IMR-90 (cell line): ENCODE results near the gene ZCCHC7. TPM values are rescaled to one million over a fixed set of nuclear protein-coding genes. Genes with fewer than 3 reads are reported as not detected.

ENCODE experiments used
- ATAC-seq: fragments of 200-7000 bp; cut with Tn5 transposase; 2 replicates; pipeline ENCODE4 v1.9.1; 2020; ENCODE audit warnings: low read depth, mild to moderate bottlenecking, moderate library complexity
- BruUV-seq: library from RNA; stranded (reverse); fragments of 400-500 nt; replicated peaks from 2 replicates; lab custom pipeline; 2021; lab: Mats Ljungman, UMichigan
- CTCF ChIA-PET: fragments of 300-600 bp; formaldehyde crosslinking; extraction: SDS; loops from one replicate; lab custom pipeline; 2021; ENCODE audit warnings: antibody characterized with exemption; lab: Yijun Ruan, JAX
- POLR2A ChIA-PET: fragments of 300-600 bp; sonication (Branson Sonifier 250); formaldehyde crosslinking; loops from one replicate; lab custom pipeline; 2022; ENCODE audit warnings: antibody characterized with exemption; ENCODE audit not compliant: unreplicated experiment; lab: Charles Lee
- DNase-seq: peaks from one replicate; pipeline ENCODE4 v3.0.0; 2013
- H2AFZ ChIP-seq: replicated peaks from 2 replicates; pipeline ENCODE3; 2013; ENCODE audit warnings: low read length, mild to moderate bottlenecking; ENCODE audit not compliant: poor library complexity
- H2AK5ac ChIP-seq: 2 replicates; pipeline ENCODE4 v1.6.1; 2013; ENCODE audit warnings: low read depth, low read length, inconsistent platforms
- H2AK9ac ChIP-seq: replicated peaks from 2 replicates; pipeline ENCODE3; 2013; ENCODE audit warnings: mild to moderate bottlenecking, low read depth, low read length, moderate library complexity; ENCODE audit not compliant: poor library complexity
- H2BK120ac ChIP-seq: 2 replicates; pipeline ENCODE4 v1.6.1; 2013; ENCODE audit warnings: low read depth, low read length, inconsistent platforms
- H2BK15ac ChIP-seq: 3 replicates; pipeline ENCODE4 v1.6.1; 2013; ENCODE audit warnings: low read depth, low read length, inconsistent platforms
- H2BK20ac ChIP-seq: 2 replicates; pipeline ENCODE4 v1.6.1; 2013; ENCODE audit warnings: low read depth, mild to moderate bottlenecking, inconsistent platforms, low read length, moderate library complexity
- H2BK5ac ChIP-seq: 2 replicates; pipeline ENCODE4 v1.6.1; 2013; ENCODE audit warnings: mild to moderate bottlenecking, low read depth, low read length, inconsistent platforms; ENCODE audit not compliant: poor library complexity, severe bottlenecking
- H3K14ac ChIP-seq: replicated peaks from 2 replicates; pipeline ENCODE4 v1.6.1; 2013; ENCODE audit warnings: low read depth, low read length, inconsistent platforms
- H3K18ac ChIP-seq: 2 replicates; pipeline ENCODE4 v1.6.1; 2013; ENCODE audit warnings: low read depth, low read length, control low read depth
- H3K23ac ChIP-seq: 2 replicates; pipeline ENCODE4 v1.6.1; 2013; ENCODE audit warnings: low read depth, low read length, inconsistent platforms
- H3K27ac ChIP-seq: 2 replicates; pipeline ENCODE4 v1.5.1; 2013; ENCODE audit warnings: mild to moderate bottlenecking, control low read depth, low read length; ENCODE audit not compliant: insufficient read depth
- H3K27me3 ChIP-seq: 2 replicates; pipeline ENCODE4 v1.6.1; 2013; ENCODE audit warnings: low read length; ENCODE audit not compliant: control insufficient read depth, insufficient read depth
- H3K36me3 ChIP-seq: 2 replicates; pipeline ENCODE4 v1.6.1; 2013; ENCODE audit warnings: low read length, mixed read lengths; ENCODE audit not compliant: control insufficient read depth, insufficient read depth
- H3K4ac ChIP-seq: 2 replicates; pipeline ENCODE4 v1.6.1; 2013; ENCODE audit warnings: low read depth, low read length, inconsistent platforms
- H3K4me1 ChIP-seq: 2 replicates; pipeline ENCODE4 v1.6.1; 2013; ENCODE audit warnings: low read length, mixed read lengths; ENCODE audit not compliant: control insufficient read depth, insufficient read depth
- H3K4me2 ChIP-seq: 2 replicates; pipeline ENCODE4 v1.6.1; 2013; ENCODE audit warnings: low read depth, mild to moderate bottlenecking, control low read depth, low read length, moderate library complexity
- H3K4me3 ChIP-seq: 2 replicates; pipeline ENCODE4 v1.5.1; 2013; ENCODE audit warnings: low read depth, mild to moderate bottlenecking, control low read depth, low read length, moderate library complexity; ENCODE audit not compliant: insufficient read depth
- H3K56ac ChIP-seq: 2 replicates; pipeline ENCODE4 v1.6.1; 2013; ENCODE audit warnings: low read length, inconsistent platforms; ENCODE audit not compliant: insufficient read depth; ENCODE audit errors: extremely low read depth
- H3K79me1 ChIP-seq, 2 experiments: 2 replicates each; pipeline ENCODE4 v1.6.1; 2013; ENCODE audit warnings: low read length in 2 of 2, inconsistent platforms in 1 of 2, low read depth in 1 of 2
- H3K9ac ChIP-seq: 2 replicates; pipeline ENCODE4 v1.6.1; 2013; ENCODE audit warnings: low read depth, low read length, control low read depth
- H3K9me1 ChIP-seq: 2 replicates; pipeline ENCODE4 v1.6.1; 2013; ENCODE audit warnings: low read length, inconsistent platforms; ENCODE audit not compliant: insufficient read depth
- H3K9me3 ChIP-seq: 2 replicates; pipeline ENCODE4 v1.6.1; 2013; ENCODE audit warnings: low read length; ENCODE audit not compliant: control insufficient read depth, insufficient read depth
- H4K20me1 ChIP-seq: 2 replicates; pipeline ENCODE4 v1.6.1; 2013; ENCODE audit warnings: low read length, inconsistent platforms; ENCODE audit not compliant: insufficient read depth
- H4K5ac ChIP-seq: 2 replicates; pipeline ENCODE4 v1.6.1; 2013; ENCODE audit warnings: mild to moderate bottlenecking, low read depth, low read length, control low read depth
- H4K8ac ChIP-seq, 2 experiments: 2 replicates each; pipeline ENCODE4 v1.6.1; 2013; ENCODE audit warnings: low read depth in 2 of 2, low read length in 2 of 2, control low read depth in 1 of 2, inconsistent platforms in 1 of 2
- H4K91ac ChIP-seq: 2 replicates; pipeline ENCODE4 v1.6.1; 2013; ENCODE audit warnings: low read depth, low read length, inconsistent platforms; ENCODE audit not compliant: insufficient read depth
- BHLHE40 ChIP-seq: fragments of 150-350 bp; IDR thresholded peaks from 2 replicates; pipeline ENCODE4 v1.6.1; 2016; ENCODE audit warnings: mild to moderate bottlenecking, low read depth, low read length
- CEBPB ChIP-seq: IDR thresholded peaks from 2 replicates; pipeline ENCODE4 v1.6.1; 2012; ENCODE audit warnings: low read depth, low read length, improper control_type of control experiment
- CHD1 ChIP-seq: IDR thresholded peaks from 2 replicates; pipeline ENCODE4 v1.6.1; 2012; ENCODE audit warnings: low read depth, low read length, improper control_type of control experiment
- CTCF ChIP-seq: conservative IDR thresholded peaks from 2 replicates; pipeline ENCODE4 v1.5.1; 2012; ENCODE audit warnings: mild to moderate bottlenecking, low read depth, low read length, improper control_type of control experiment
- ELK1 ChIP-seq: fragments of 150-350 bp; IDR thresholded peaks from 2 replicates; pipeline ENCODE4 v1.6.1; 2016; ENCODE audit warnings: low read depth, mild to moderate bottlenecking, low read length, moderate library complexity, borderline replicate concordance
- FOS ChIP-seq: fragments of 150-350 bp; IDR thresholded peaks from 2 replicates; pipeline ENCODE4 v1.6.1; 2016; ENCODE audit warnings: low read depth, low read length
- MAFK ChIP-seq: IDR thresholded peaks from 2 replicates; pipeline ENCODE4 v1.6.1; 2012; ENCODE audit warnings: low read depth, low read length, improper control_type of control experiment
- MAZ ChIP-seq: IDR thresholded peaks from 2 replicates; pipeline ENCODE4 v1.6.1; 2012; ENCODE audit warnings: low read depth, mild to moderate bottlenecking, low read length, improper control_type of control experiment, moderate library complexity, borderline replicate concordance
- MXI1 ChIP-seq: IDR thresholded peaks from 2 replicates; pipeline ENCODE4 v1.6.1; 2012; ENCODE audit warnings: low read depth, mild to moderate bottlenecking, low read length, moderate library complexity, borderline replicate concordance
- NFE2L2 ChIP-seq: fragments of 150-350 bp; IDR thresholded peaks from 2 replicates; pipeline ENCODE4 v1.6.1; 2016; ENCODE audit warnings: low read depth, mild to moderate bottlenecking, low read length
- POLR2A ChIP-seq: IDR thresholded peaks from 2 replicates; pipeline ENCODE4 v1.6.1; 2012; ENCODE audit warnings: mild to moderate bottlenecking, low read depth, low read length
- RAD21 ChIP-seq: IDR thresholded peaks from 2 replicates; pipeline ENCODE4 v1.6.1; 2012; ENCODE audit warnings: low read length, improper control_type of control experiment
- RCOR1 ChIP-seq: IDR thresholded peaks from 2 replicates; pipeline ENCODE4 v1.6.1; 2012; ENCODE audit warnings: mild to moderate bottlenecking, low read length, improper control_type of control experiment; ENCODE audit not compliant: insufficient replicate concordance
- RFX5 ChIP-seq: IDR thresholded peaks from 2 replicates; pipeline ENCODE4 v1.8.0; 2012; ENCODE audit warnings: low read depth, mild to moderate bottlenecking, low read length, moderate library complexity
- SMC3 ChIP-seq: fragments of 150-350 bp; IDR thresholded peaks from 2 replicates; pipeline ENCODE4 v1.6.1; 2016; ENCODE audit warnings: low read depth, mild to moderate bottlenecking, antibody characterized with exemption, low read length, moderate library complexity
- USF2 ChIP-seq: fragments of 150-350 bp; IDR thresholded peaks from 2 replicates; pipeline ENCODE4 v1.6.1; 2017; ENCODE audit warnings: mild to moderate bottlenecking, antibody characterized with exemption, low read length, low read depth
- WGBS, 2 experiments: methylation state at CpG; one replicate each; pipeline versions ENCODE4 v1.1.5 to v1.1.7; 2013; ENCODE audit warnings: missing lambda C conversion rate in 2 of 2; ENCODE audit not compliant: insufficient read length in 1 of 2; ENCODE audit errors: extremely low coverage in 2 of 2; 5-methylcytosine and 5-hydroxymethylcytosine counted together
- dilution Hi-C: fragments of 300-500 bp; cut with HindIII; formaldehyde crosslinking; loops from one replicate; pipeline ENCODE4 v1.14.3; 2018; ENCODE audit warnings: low sequenced_read_pairs; ENCODE audit not compliant: unreplicated experiment
- in situ Hi-C: fragments of 300-500 bp; cut with MboI; formaldehyde crosslinking; loops from 3 replicates; pipeline ENCODE4 v1.14.3; 2019; ENCODE audit warnings: low sequenced_read_pairs, inconsistent platforms, mixed read lengths
- intact Hi-C: fragments of 100-400 bp; cut with micrococcal nuclease; formaldehyde crosslinking; loops from 2 replicates; pipeline ENCODE4 v1.10.0; 2022
- polyA plus RNA-seq, 3 experiments: library from polyadenylated mRNA; depleted of rRNA; stranded (reverse); fragments of >200 nt; gene quantifications; 2 replicates each; pipeline ENCODE4 v1.2.3, GENCODE V29; 2012; ENCODE audit warnings: low replicate concordance in 1 of 3
- total RNA-seq: library from RNA; depleted of rRNA; stranded (reverse); fragments of >200 nt; gene quantifications from 2 replicates; pipeline ENCODE4 v1.2.3, GENCODE V29; 2012

The ZCCHC7 gene
- total and polyA plus RNA-seq, 2 of the 4 experiments (the other 2 are of a cell fraction), result 13.6 to 28.7 TPM

- Histone ChIP-seq H3K79me1 (peaks cover 8 to 33% of the 10 kb centered on the region in 2 experiments), H3K9ac (no peak overlapping the region), H3K23ac (peak overlapping the region; percentile 51; the same call in 1 of the 2 replicates), H3K4ac (no peak overlapping the region), H2BK15ac (no peak overlapping the region), H3K56ac (no peak overlapping the region), H3K27ac (no peak overlapping the region), H3K4me1 (no peaks in the 10 kb centered on the region), H2BK5ac (no peak overlapping the region), H3K9me3 (no peaks in the 10 kb centered on the region), H3K18ac (no peak overlapping the region), H3K27me3 (no peaks in the 10 kb centered on the region), H2AFZ (no peak overlapping the region), H2BK120ac (no peak overlapping the region), H4K8ac (no peak overlapping the region), H2AK5ac (no peak overlapping the region), H2AK9ac (no peak overlapping the region), H2BK20ac (no peak overlapping the region), H3K9me1 (no peaks in the 10 kb centered on the region; the same call in 1 of the 2 replicates), H3K14ac (no peak overlapping the region), H4K91ac (no peak overlapping the region), H3K4me3 (no peak overlapping the region), H3K36me3 (peaks cover 10% of the 10 kb centered on the region), H4K20me1 (no peaks in the 10 kb centered on the region; the same call in 1 of the 2 replicates), H4K5ac (no peak overlapping the region), H3K4me2 (no peak overlapping the region)
- ATAC-seq (no peak), DNase-seq (no peak)
- no TSS peak for BruUV-seq
- TF ChIP-seq RAD21 (no peak), CTCF (no peak), CEBPB (no peak), RFX5 (no peak), MAZ (no peak), SMC3 (no peak), NFE2L2 (no peak), RCOR1 (no peak), MAFK (no peak), ELK1 (no peak), BHLHE40 (no peak), POLR2A (no peak), MXI1 (no peak), FOS (no peak), CHD1 (no peak), USF2 (no peak)
- POLR2A ChIA-PET, result no interaction called here
- dilution Hi-C loops (no loop called here), intact Hi-C loops (no loop called here), in situ Hi-C loops (no loop called here)
- WGBS, 2 experiments, result no CpG with 5 or more reads among the region's 2 CpGs
- CTCF ChIA-PET, result no interaction called here
Measured at GRCh38 chr9:37155601-37156000, 35.2 kb downstream of the ZCCHC7 start.
